Activated CD4-positive, alpha-beta memory T cell treated with anti-CD3 and anti-CD28 coated beads for 36 hours (primary cell): ENCODE measurements around the gene CECR2. TPM values are rescaled to one million over a fixed set of nuclear protein-coding genes. Genes with fewer than 3 reads are reported as not detected.

Source experiments
- CTCF ChIA-PET: fragments of 350-600 bp; sonication (Branson Sonifier 250); formaldehyde crosslinking; loops from one replicate; lab custom pipeline; 2021; ENCODE audit warnings: antibody characterized with exemption, inconsistent platforms; lab: Charles Lee
- POLR2A ChIA-PET: fragments of 350-600 bp; sonication (Branson Sonifier 250); formaldehyde crosslinking; loops from one replicate; lab custom pipeline; 2021; ENCODE audit warnings: antibody characterized with exemption; lab: Charles Lee
- DNase-seq: peaks from one replicate; pipeline ENCODE4 v3.0.0-alpha.2; 2020
- H3K27ac Mint-ChIP-seq: one replicate; pipeline ENCODE4 v1.8.0; 2021; ENCODE audit warnings: mixed read lengths
- H3K27me3 Mint-ChIP-seq: one replicate; pipeline ENCODE4 v1.8.0; 2021; ENCODE audit warnings: mixed read lengths
- H3K36me3 Mint-ChIP-seq: one replicate; pipeline ENCODE4 v1.8.0; 2021; ENCODE audit warnings: mixed read lengths
- H3K4me1 Mint-ChIP-seq: one replicate; pipeline ENCODE4 v1.8.0; 2021; ENCODE audit warnings: low read depth, mixed read lengths
- H3K4me3 Mint-ChIP-seq: one replicate; pipeline ENCODE4 v1.8.0; 2021; ENCODE audit warnings: mild to moderate bottlenecking, mixed read lengths
- H3K9me3 Mint-ChIP-seq: one replicate; pipeline ENCODE4 v1.8.0; 2021; ENCODE audit warnings: mixed read lengths
- intact Hi-C: fragments of 100-400 bp; cut with micrococcal nuclease; formaldehyde crosslinking; loops from one replicate; pipeline ENCODE4 v1.15.1; 2023
- total RNA-seq, 2 experiments: library from RNA; stranded (reverse); gene quantifications; one replicate each; pipeline ENCODE4 v1.2.3, GENCODE V29; 2021

CECR2 gene
- total RNA-seq, 2 experiments from 2014 or later, result not detected

- CTCF ChIA-PET, result interaction anchor here (0.6 to 2.3 kb wide), 4 partner anchors 20 to 295 kb away, joined by 3 to 7 read pairs (median 4); no protein-coding TSS in a partner anchor
- intact Hi-C loops, result loop anchor here (5.0 kb wide), 1 partner anchor 146 kb away; no protein-coding TSS in a partner anchor
- H3K27ac Mint-ChIP-seq, result no peak overlapping the region
- no peak for DNase-seq
- H3K27me3 Mint-ChIP-seq, result peaks cover 52% of the 10 kb centered on the region
- no peaks in the 10 kb centered on the region for H3K36me3 Mint-ChIP-seq
- POLR2A ChIA-PET, result no interaction called here
- peak overlapping the region; percentile 55 for H3K4me3 Mint-ChIP-seq
- no peaks in the 10 kb centered on the region for H3K9me3 Mint-ChIP-seq
- peaks cover 22% of the 10 kb centered on the region for H3K4me1 Mint-ChIP-seq
Observed at GRCh38 chr22:17368554-17369438, 464 bp upstream of the CECR2 start.

GRCh38 chr22:17370026-17370765 is 936 bp downstream of the CECR2 start:
- Mint-ChIP-seq H3K27ac (no peak overlapping the region), H3K4me1 (peaks cover 22% of the 10 kb centered on the region), H3K27me3 (peaks cover 49% of the 10 kb centered on the region), H3K9me3 (no peaks in the 10 kb centered on the region), H3K36me3 (no peaks in the 10 kb centered on the region), H3K4me3 (no peak overlapping the region)
- intact Hi-C loops, result no loop called here
- no peak for DNase-seq
- ChIA-PET POLR2A (interaction anchor here (0.8 kb wide), 1 partner anchor 275 kb away, joined by 3 read pairs; no protein-coding TSS in a partner anchor), CTCF (interaction anchor here (1.3 to 2.3 kb wide), 2 partner anchors 131 to 198 kb away, joined by 3 to 7 read pairs; no protein-coding TSS in a partner anchor)

GRCh38 chr22:17370766-17371432 is 1.6 kb downstream of the CECR2 start:
- peaks cover 22% of the 10 kb centered on the region for H3K4me1 Mint-ChIP-seq

GRCh38 chr22:17371448-17371847 is 2.2 kb downstream of the CECR2 start:
- intact Hi-C loops, result no loop called here
- H3K27me3 Mint-ChIP-seq, result peaks cover 48% of the 10 kb centered on the region
- ChIA-PET POLR2A (no interaction called here), CTCF (interaction anchor here (0.8 to 1.3 kb wide), 2 partner anchors 130 to 200 kb away, joined by 3 to 5 read pairs; no protein-coding TSS in a partner anchor)
- no peaks in the 10 kb centered on the region for H3K9me3 Mint-ChIP-seq
- no peak overlapping the region for H3K4me3 Mint-ChIP-seq
- H3K4me1 Mint-ChIP-seq, result peaks cover 22% of the 10 kb centered on the region
- H3K27ac Mint-ChIP-seq, result no peak overlapping the region
- no peak for DNase-seq
- H3K36me3 Mint-ChIP-seq, result no peaks in the 10 kb centered on the region

More at GRCh38 chr22:17370766-17371432, 1.6 kb downstream of the CECR2 start:
- CTCF ChIA-PET, result interaction anchor here (0.8 to 1.3 kb wide), 2 partner anchors 131 to 199 kb away, joined by 3 to 5 read pairs; no protein-coding TSS in a partner anchor
- no peak overlapping the region for H3K27ac Mint-ChIP-seq
- POLR2A ChIA-PET, result interaction anchor here (0.8 kb wide), 1 partner anchor 275 kb away, joined by 3 read pairs; no protein-coding TSS in a partner anchor
- peaks cover 50% of the 10 kb centered on the region for H3K27me3 Mint-ChIP-seq
- no peaks in the 10 kb centered on the region for H3K9me3 Mint-ChIP-seq
- H3K36me3 Mint-ChIP-seq, result no peaks in the 10 kb centered on the region
- no peak for DNase-seq
- peak overlapping the region; percentile 3 for H3K4me3 Mint-ChIP-seq
- intact Hi-C loops, result no loop called here

- no peaks in the 10 kb centered on the region for H3K9me3 Mint-ChIP-seq
- intact Hi-C loops, result no loop called here
- no peak overlapping the region for H3K4me3 Mint-ChIP-seq
- DNase-seq, result no peak
- H3K27me3 Mint-ChIP-seq, result peaks cover 30% of the 10 kb centered on the region
- peaks cover 7% of the 10 kb centered on the region for H3K4me1 Mint-ChIP-seq
- H3K36me3 Mint-ChIP-seq, result no peaks in the 10 kb centered on the region
- CTCF ChIA-PET, result no interaction called here
- H3K27ac Mint-ChIP-seq, result no peak overlapping the region
- POLR2A ChIA-PET, result no interaction called here
Observed at GRCh38 chr22:17373855-17374254, 4.6 kb downstream of the CECR2 start.

GRCh38 chr22:17375914-17376614 is 6.8 kb downstream of the CECR2 start:
- Mint-ChIP-seq H3K27ac (no peak overlapping the region), H3K4me1 (peaks cover 1% of the 10 kb centered on the region), H3K9me3 (no peaks in the 10 kb centered on the region), H3K27me3 (peaks cover 31% of the 10 kb centered on the region), H3K36me3 (no peaks in the 10 kb centered on the region), H3K4me3 (no peak overlapping the region)
- POLR2A ChIA-PET, result no interaction called here
- intact Hi-C loops, result no loop called here
- CTCF ChIA-PET, result interaction anchor here (1.2 kb wide), 1 partner anchor 9 kb away, joined by 3 read pairs; no protein-coding TSS in a partner anchor
- no peak for DNase-seq

- H3K27ac Mint-ChIP-seq, result no peak overlapping the region
- intact Hi-C loops, result no loop called here
- ChIA-PET CTCF (interaction anchor here (1.2 kb wide), 1 partner anchor 10 kb away, joined by 3 read pairs; no protein-coding TSS in a partner anchor), POLR2A (interaction anchor here (0.5 kb wide), 1 partner anchor 97 kb away, joined by 3 read pairs; no protein-coding TSS in a partner anchor)
- no peaks in the 10 kb centered on the region for H3K9me3 Mint-ChIP-seq
- H3K27me3 Mint-ChIP-seq, result peaks cover 28% of the 10 kb centered on the region
- no peaks in the 10 kb centered on the region for H3K36me3 Mint-ChIP-seq
- no peak for DNase-seq
- H3K4me1 Mint-ChIP-seq, result no peaks in the 10 kb centered on the region
- H3K4me3 Mint-ChIP-seq, result no peak overlapping the region
Observed at GRCh38 chr22:17376950-17377349, 7.7 kb downstream of the CECR2 start.

GRCh38 chr22:17379944-17380343 is 10.7 kb downstream of the CECR2 start:
- ChIA-PET CTCF (no interaction called here), POLR2A (no interaction called here)
- peaks cover 24% of the 10 kb centered on the region for H3K27me3 Mint-ChIP-seq
- intact Hi-C loops, result no loop called here
- H3K27ac Mint-ChIP-seq, result no peak overlapping the region
- H3K4me1 Mint-ChIP-seq, result no peaks in the 10 kb centered on the region
- no peak overlapping the region for H3K4me3 Mint-ChIP-seq
- no peaks in the 10 kb centered on the region for H3K36me3 Mint-ChIP-seq
- peaks cover 8% of the 10 kb centered on the region for H3K9me3 Mint-ChIP-seq
- no peak for DNase-seq

GRCh38 chr22:17380359-17381087 is 11.3 kb downstream of the CECR2 start:
- DNase-seq, result no peak
- Mint-ChIP-seq H3K36me3 (no peaks in the 10 kb centered on the region), H3K9me3 (peaks cover 8% of the 10 kb centered on the region), H3K4me1 (no peaks in the 10 kb centered on the region), H3K4me3 (no peak overlapping the region), H3K27ac (no peak overlapping the region), H3K27me3 (peaks cover 22% of the 10 kb centered on the region)
- intact Hi-C loops, result no loop called here
- CTCF ChIA-PET, result no interaction called here
- POLR2A ChIA-PET, result no interaction called here

GRCh38 chr22:17381192-17381913 is 12.1 kb downstream of the CECR2 start:
- intact Hi-C loops, result no loop called here
- DNase-seq, result no peak
- H3K27me3 Mint-ChIP-seq, result peaks cover 18% of the 10 kb centered on the region
- no peak overlapping the region for H3K4me3 Mint-ChIP-seq
- H3K27ac Mint-ChIP-seq, result no peak overlapping the region
- CTCF ChIA-PET, result no interaction called here
- H3K4me1 Mint-ChIP-seq, result no peaks in the 10 kb centered on the region
- H3K9me3 Mint-ChIP-seq, result peaks cover 8% of the 10 kb centered on the region
- POLR2A ChIA-PET, result no interaction called here
- H3K36me3 Mint-ChIP-seq, result no peaks in the 10 kb centered on the region
